ENCODE data around the gene EXOSC10. TPM values are rescaled to one million over a fixed set of nuclear protein-coding genes. Genes with fewer than 3 reads are reported as not detected.

The EXOSC10 gene
- total and polyA plus RNA-seq, 2 of the 4 experiments (the other 2 are of a cell fraction): 64.5 to 66.0 TPM

Other genes starting within 250 kb of the EXOSC10 start
- 36.7 and 98.0 TPM in 2 replicates for gene TARDBP, start 87.2 kb downstream of the EXOSC10 start, total RNA-seq (2012; rRNA removed)
- 161 and 196 TPM in 2 replicates for gene TARDBP, start 87.2 kb downstream of the EXOSC10 start, polyA plus RNA-seq (2012; rRNA removed)
- gene MASP2, start 52.6 kb downstream of the EXOSC10 start, total RNA-seq (2012; rRNA removed): not detected in 2 replicates
- gene MASP2, start 52.6 kb downstream of the EXOSC10 start, polyA plus RNA-seq (2012; rRNA removed): 0.03 and 0.04 TPM in 2 replicates
- 23.1 and 25.6 TPM in 2 replicates for gene SRM, start 39.9 kb downstream of the EXOSC10 start, total RNA-seq (2012; rRNA removed)
- gene SRM, start 39.9 kb downstream of the EXOSC10 start, polyA plus RNA-seq (2012; rRNA removed): 160 and 203 TPM in 2 replicates
- gene ANGPTL7, start 89.5 kb upstream of the EXOSC10 start, total RNA-seq (2012; rRNA removed): under 0.01 TPM in 1 of 2 replicates, not detected in the other
- gene ANGPTL7, start 89.5 kb upstream of the EXOSC10 start, polyA plus RNA-seq (2012; rRNA removed): not detected in 2 replicates
- gene MTOR, start 162.7 kb upstream of the EXOSC10 start, total RNA-seq (2012; rRNA removed): 33.6 and 36.7 TPM in 2 replicates
- 19.2 and 19.5 TPM in 2 replicates for gene MTOR, start 162.7 kb upstream of the EXOSC10 start, polyA plus RNA-seq (2012; rRNA removed)
- gene UBIAD1, start 173.3 kb upstream of the EXOSC10 start, total RNA-seq (2012; rRNA removed): 4.7 and 6.3 TPM in 2 replicates
- 9.4 and 9.5 TPM in 2 replicates for gene UBIAD1, start 173.3 kb upstream of the EXOSC10 start, polyA plus RNA-seq (2012; rRNA removed)

Data from IMR-90 (cell line).